COR-L47 (cell line): ENCODE data around the gene LINGO4.

ENCODE experiments used
- DNase-seq: peaks from one replicate; lab custom pipeline; 2025; lab: John Stamatoyannopoulos, UW

The LINGO4 gene

DNA sequence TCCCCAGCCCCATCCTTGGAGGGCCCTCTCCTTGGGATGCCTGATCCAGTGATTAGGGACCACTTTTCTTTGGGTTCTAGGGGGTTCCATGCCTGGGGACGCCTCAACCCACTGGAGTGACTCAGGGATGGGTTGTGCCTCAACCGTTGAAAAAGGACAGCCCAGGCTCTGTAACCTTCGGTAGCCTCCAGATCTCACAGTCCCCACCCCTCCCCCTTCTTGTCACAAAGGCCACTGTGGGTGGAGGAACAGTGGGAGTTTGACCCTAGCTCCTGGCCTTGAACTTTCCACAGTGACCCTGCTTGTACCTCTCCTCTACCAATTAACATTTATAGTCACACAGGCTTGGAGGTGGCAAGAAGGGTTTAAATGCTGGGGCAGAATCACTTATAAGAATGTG is 29.0 kb upstream of the LINGO4 start:
- DNase-seq, result no peak

DNA sequence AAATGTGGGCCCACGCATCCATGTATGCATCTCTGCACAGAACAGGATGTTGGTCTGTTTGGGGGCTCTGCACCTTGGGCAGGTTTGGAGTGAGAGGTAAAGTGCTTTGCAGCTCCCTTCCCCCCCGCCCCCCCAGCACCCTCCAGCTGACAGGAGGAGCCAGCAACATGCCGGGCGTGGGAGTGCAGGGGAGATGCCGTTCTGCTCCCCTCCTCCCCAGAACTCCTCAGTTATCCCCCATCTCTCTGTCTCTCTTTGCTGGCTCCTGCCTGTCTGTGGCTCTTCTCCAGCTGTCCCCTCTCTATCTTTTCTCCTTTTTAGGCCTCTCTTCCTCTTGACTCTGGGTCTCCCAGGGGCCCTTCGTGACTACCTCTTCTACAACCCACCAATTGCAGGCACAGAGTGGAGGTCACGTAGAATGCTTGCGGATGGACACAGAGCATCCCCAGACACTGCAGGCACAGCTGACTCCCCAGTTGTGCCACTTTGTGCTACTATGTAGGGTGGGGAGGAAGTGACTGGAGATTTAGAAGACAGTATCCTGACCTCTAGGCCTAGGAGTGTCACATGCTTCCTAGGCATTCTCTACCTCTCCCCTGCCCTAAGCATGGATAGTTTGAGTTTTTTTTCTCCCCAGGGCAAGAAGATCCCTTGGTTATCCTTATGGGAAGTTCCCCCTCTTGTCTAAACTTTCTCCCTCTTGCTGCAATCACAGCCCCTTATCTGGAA is 28.1 kb upstream of the LINGO4 start:
- DNase-seq, result no peak

DNA sequence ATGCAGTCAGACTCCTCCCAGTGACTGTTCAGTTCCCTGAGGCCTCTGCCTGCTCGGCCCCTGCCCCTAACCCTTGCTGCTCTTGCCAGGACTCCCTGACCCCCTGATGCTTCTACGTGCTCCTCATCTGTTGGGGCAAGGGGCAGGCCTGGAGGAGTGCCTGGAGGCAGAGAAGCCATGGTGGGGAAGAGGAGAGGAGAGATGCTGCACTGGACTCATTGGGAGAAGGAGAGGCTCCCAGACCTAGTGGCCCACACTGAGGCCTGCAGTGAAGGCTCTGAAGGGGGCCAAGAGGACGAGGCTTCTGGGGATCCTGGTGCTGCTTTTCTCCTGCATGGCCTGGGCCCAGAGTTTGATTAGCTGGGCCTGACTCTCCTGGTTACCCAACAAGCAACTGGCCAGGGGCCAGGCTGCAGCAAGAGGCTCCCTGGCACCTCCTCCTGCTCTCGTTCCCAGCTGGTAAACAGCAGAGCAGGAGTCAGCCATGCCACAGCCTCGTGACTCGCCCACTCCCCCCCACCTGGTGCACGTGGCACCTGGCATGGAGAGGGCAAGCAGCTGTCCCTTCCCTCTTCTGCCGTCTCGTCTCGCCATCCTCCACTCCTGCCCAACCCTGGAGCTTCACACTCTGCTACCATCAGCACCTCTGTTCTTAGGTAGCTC is 27.2 kb upstream of the LINGO4 start:
- DNase-seq, result peak; percentile 80

DNA sequence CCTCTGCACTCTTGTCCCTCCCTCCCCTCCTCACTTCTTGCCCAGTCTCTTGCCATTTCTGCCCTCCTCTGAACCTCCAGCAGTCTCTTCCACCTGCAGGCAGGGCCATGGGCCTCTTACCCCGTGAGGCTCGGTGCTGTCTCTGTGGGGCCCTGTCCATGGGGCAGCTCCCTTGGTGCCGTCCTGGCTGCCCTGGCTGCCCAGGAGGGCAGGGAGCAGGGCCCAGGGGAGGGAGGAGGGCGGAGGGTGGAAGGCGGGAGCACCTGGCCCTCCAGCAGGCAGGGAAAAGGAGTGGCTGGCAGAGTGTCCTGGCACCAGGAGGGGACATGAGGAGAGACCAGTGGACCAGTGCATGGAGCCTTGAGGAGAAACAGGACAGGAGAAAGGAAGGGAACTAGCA is 26.4 kb upstream of the LINGO4 start, which contains the start of gene RORC:
RORC (minus strand) TSS at position 198 of the 400 bp plus-strand sequence; CDS start at position 160, 38 bp downstream.
- no peak for DNase-seq

DNA sequence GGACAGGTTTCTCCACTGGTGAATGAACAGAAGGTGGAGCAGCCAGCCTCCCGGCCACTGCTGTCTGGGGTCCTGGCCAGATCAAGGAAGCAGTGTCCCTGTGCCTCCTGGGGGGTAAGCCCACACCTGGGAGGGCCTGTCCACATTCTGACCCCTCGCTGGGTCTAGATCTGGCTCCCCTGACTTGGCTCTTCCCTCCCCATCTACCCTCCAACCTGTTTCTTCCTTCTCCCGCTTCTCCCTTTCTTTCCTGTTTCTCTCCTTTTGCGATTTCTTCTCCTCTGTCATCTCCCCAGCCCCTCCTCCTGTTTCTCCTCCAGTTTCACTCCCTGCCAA is 26.0 kb upstream of the LINGO4 start:
- no peak for DNase-seq

DNA sequence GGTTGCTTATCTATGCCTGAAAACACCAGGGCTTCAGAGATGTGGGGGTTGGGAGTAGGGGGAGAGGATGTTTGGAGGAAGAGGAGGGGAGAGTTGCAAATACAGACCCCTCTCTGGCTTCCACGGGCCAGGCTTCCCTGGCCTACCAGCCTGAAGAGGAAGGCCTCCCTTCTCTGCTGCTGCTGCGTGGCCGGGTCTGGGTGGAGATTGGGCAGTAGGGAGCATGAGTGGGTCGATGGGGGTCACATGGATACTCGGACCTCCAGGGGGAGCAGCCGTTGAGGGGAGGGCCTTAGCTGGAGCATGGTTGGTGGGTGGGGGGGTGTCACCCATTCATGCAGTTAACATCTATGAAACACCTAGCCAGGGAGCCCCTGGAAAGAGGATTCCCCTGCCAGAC is 24.8 kb upstream of the LINGO4 start:
- no peak for DNase-seq

DNA sequence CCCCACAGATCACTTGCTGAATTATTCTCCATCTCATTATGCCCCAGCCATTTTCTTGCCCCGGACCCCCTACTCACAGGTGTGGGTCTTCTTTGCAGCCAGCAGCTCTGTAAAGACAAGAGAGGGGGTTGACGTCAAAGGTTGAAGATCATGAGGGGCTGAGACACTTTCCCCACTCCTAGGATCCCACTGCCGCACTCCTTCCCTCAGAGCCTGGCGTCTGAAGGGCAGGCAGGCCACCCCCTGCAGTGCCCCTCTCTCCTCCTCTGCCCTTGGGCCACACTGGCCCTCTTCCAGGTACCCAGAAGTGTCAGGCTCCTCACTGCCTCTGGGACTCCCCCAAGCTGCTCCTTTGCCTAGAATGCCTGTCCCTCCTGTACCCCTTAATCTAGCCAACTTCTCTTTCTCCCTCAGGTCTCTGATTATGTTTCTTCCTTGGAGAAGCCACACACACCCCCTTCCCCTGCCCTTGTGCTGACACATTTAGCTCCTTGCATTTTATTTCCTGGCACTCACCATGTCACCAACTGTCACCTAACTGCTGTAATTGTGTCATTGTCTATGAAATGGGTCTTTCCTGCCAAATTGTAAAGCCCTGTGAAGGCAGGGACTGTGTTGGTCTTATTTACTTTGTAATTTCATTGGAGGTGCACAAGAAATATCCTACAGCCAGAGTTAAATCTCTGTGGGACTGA is 24.3 kb upstream of the LINGO4 start:
- no peak for DNase-seq

DNA sequence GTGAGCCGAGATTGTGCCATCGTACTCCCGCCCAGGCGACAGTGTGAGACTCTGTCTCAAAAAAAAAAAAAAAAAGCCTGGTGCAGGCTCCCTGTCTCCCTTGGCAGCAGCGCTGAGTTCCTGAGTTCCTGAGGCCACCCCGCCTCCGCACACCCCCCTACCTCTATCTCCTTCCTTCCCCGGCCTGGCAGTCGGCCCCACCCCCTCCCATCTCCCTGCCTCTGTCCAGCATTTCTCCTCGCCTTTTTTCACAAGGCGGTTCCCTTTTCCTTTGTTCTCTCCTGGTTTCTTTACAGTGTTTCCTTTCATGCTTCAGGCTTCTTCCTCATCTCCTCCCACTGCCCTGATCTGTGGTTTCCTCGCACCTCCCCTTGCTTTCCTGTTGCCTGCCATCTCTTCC is 23.7 kb upstream of the LINGO4 start:
- no peak for DNase-seq

DNA sequence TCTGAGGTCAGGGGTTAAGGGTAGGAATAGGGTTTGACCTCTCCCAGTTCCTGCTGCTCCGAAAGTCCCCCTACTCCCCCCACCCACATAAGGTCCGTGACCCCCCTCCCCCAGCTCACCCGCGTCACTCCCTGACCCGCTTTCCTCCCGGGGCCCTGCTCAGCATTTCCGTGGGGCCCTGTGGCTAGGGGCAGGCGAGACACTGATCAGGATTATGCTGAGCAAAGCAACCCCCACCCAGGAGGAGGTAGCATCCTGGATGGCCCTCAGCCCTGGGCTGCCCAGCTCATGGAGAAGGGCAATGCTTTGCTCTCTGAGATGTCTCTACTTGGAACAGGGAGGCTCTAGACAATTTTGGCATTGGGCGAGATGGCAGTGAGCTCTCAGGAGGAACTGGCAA is 22.6 kb upstream of the LINGO4 start:
- DNase-seq, result no peak

DNA sequence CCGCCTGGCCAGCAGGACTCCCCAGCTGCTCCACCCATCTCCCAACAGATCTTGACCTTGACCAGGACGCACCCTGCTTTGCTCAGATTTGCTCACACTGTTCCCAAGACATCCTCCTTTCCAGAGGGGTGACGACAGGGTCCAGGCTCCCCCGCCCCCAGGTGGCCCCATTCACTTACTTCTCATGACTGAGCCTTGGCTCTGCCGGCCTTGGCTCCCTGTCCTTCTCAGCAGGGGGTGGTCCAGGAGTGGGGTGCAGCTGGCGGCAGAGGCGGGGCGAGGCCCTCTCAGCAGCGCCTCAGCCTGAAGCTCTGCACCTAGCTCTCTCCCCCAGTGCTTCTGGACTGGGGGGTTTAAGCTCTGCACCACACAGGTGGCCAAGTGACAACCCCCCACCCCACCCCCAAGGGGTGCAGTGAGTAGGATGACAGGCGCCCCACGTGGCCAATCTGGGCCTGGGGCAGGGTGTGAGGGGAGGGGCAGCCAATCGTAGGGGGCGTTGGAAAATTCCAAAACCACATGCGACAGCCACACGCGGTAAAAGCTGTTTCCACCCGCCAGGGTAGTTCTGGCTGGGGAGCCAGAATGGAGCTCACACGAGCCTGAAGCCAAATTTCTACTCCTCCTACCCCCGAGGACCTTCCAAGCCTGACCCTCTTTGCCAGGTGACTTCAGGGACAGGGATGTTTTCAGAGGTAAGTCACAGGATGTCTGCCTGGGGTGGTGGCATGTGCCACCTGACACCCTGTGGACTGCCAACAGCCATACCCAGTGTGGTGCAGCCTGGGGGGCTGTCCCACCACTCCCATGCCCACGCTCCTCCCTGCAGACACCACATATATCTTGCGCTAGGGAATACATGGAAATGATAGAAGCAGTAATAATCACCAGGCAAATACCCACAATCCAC is 20.8 kb upstream of the LINGO4 start:
- DNase-seq, result no peak

DNA sequence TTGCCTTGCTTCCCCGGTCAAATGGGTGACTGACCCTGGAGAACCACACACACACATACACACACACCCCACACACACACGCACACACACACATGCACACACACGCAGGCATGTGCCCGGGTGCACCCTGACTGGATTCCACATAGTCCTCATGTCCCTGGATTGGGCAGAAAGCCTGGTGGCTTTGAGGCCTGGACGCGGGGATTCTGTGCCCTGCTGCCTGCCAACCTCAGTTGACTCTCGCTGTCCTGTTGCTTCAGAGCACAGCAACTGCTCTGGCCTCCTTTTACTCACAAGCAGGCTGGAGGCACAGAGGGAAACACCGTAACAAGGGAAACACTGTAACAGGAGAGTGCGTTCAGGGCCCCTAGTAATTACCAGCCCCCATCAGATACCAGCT is 20.0 kb upstream of the LINGO4 start:
- no peak for DNase-seq

DNA sequence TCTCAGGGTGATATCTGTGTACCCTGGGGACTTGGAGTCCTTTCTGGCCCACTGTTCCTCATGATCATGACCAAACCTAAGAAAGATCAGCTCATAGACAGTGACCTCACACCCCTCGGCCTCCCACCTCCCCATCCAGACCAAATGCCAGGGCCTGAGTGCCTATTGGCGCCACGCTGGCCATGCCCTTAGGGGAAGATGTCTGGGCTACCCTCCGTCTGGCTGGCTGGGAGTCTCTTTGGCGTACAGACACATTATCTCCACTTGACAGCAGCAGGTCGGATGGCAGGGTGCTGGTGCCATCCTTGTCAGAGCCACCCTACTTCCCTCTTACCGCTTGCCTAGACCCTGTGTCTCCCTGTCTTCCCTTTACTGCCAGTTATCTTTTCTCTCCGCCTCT is 18.0 kb upstream of the LINGO4 start:
- no peak for DNase-seq

DNA sequence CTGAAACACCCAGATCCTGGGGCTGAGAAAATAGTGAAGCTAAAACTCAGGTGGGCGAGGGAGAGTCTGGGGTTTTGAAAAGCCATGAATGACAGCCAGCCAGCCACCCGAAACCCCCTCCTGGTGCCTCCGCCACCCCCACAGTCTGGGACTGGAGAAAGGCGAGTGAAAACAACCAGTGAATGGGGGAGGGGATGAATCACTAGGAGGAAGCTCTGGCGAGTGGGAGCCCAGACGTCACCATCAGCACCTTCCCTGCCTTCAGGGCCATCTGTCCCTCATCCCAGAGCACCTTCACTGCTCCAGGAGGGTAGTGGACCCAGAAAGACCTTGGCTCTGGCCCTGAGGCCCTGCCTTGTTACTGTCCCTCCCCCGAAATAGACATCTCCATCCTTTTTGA is 17.2 kb upstream of the LINGO4 start:
- DNase-seq, result no peak

DNA sequence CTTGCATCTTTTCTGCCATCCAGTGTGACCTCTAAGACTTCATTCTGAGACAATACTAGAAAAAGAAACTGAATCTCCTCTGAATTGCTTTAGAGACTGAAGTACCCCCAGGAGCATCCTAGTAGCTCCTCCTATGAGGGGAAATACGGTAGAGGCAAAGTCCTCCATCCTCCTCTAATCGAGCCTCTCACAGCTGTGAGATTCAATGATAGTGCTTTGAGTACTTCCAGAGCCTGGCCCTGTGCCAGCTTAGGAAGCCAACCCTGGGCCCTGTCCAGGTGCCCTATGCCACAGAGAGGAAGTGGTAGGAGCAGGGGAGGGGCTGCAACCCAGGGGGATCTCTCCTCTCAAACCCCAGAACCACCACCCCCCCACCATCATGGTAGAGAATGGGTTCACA is 15.7 kb upstream of the LINGO4 start:
- no peak for DNase-seq

DNA sequence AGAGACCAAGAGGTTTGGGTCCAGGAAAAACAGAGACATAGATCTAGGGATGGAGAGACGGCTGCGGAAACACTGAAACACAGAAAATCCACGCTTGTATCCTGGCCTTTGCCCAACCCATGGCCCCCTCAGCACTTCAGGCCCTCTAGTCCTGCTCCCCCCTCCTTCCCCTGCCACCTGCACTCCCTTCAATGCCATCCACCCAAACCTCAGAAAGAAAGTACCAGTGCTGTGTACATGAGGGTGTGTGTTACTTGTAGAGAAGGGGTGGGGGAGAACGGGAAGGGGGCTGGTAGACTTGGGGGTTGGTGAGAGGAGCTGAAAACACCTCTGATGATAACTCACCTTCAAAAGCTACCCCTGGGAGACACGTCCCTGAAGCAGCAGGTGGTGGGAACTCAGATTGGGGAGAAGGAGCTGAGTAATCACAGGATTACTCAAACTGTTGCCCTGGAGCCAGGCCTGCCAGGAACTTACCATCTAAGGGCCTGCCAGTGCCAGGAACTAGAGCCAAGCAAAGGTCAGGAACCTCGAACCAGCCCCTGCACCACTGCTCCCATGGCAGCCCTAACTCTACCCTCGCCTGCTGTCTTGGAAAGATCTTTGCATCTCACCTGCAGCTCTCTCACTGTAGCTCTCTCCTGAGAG is 14.9 kb upstream of the LINGO4 start:
- no peak for DNase-seq

DNA sequence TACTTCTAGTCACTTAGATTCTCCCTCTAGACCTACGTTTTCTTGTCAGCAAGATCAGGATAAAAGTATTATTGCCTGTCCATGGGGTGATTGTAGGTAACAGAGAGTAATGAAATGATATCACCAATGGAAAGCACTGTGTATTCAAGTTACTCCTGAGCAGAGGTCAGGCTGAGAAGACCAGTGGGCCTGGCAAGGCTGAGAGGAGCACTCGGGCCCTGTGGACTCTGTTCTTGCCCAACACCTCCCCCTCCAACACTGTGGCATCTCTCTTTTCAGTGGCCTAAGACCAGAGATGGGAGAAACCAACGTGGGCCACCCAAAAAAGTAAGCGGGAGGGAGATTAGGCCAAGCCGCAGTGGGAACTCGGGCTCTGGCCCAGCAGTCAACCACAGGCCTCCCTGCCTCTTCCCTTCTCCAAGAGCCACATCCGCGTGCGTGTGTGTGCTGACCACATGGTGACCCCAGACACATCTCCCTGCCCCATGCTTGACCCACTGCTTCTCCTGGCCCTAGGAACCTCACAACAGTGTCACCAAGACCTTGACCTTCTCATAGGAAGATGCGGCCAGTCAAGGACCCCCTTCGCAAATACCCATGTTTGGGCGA is 14.1 kb upstream of the LINGO4 start:
- DNase-seq, result no peak

DNA sequence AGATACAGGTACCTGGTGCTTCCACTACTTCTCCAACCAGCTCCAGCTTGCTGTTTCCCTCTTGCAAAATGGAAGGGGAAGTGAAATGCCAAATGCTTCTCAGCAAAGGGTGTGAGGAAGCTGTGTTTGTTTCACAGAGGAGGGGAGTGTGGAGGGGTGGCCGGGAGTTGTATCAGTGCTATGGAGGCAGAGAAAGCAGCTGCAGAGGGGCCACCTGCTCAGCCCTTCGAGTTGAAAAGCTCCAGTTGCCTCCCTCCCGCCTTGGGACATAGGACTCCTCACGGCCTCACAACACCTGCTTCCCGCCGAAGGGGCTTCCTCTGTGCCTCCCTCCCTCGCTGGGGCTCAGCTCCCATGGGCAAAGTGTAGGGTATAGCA is 12.1 kb upstream of the LINGO4 start:
- DNase-seq, result no peak

DNA sequence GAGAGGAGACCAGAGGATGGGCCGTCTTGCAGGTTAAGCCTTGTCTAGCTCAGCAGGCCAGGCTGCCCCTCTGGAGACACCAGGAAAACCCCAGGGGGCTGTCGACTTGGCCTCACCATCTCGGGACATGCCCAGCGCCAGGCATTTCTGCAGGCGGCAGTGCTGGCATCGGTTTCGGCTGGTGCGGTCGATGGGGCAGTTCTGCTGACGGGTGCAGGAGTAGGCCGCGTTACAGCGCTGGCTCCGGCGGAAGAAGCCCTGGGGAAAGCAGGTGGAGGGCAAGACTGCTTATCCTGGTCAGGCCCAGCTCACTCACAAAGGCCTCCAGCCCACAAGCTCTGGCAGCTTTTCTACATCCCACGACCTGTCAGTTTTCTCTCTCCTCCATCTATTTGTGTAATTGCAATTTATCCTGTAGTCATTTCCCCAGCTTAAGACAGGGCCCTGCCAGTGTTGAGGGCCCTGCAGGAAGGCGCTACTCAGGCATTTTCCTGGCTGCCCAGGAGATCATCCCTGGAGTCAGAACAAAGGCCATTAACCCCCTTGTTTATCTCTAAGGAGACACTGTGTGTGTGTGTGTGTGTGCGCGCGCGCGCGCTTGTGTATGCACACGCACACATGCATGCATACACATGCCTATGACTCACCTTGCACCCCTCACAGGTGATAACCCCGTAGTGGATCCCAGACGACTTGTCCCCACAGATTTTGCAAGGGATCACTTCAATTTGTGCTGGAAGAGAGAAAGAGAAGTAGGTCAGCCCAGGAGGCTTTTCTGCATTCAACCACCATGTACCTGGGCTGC is 11.5 kb upstream of the LINGO4 start:
- no peak for DNase-seq

DNA sequence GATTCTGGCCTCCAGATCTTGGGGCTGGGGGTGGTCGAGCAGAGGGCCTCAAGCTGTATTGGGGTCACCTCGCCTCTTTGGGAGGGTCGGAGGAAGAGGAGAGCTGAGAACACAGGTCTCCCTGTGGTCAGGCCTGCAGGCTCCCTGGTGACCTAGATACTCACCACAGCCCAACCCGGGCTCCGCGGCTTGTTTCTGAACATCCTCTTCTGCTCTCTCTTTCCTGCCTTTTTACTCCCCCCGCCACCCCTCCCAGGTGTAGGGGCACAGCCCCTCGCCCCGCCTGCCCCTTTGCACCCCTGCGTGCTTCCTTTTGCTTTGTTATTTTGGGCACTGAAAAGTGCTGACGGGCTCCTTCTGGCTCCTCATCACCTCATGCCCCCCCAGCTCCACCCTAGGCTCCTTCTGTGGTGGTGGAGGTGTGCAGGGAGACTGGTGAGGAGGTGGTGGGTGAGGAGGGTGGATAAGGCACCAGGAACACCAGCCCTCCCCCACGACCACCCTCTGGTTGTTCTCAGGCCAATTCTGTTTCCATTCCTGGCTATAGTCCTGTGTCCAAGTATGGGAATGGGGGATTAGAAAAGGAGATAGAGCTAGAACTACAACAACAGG is 10.6 kb upstream of the LINGO4 start:
- no peak for DNase-seq

DNA sequence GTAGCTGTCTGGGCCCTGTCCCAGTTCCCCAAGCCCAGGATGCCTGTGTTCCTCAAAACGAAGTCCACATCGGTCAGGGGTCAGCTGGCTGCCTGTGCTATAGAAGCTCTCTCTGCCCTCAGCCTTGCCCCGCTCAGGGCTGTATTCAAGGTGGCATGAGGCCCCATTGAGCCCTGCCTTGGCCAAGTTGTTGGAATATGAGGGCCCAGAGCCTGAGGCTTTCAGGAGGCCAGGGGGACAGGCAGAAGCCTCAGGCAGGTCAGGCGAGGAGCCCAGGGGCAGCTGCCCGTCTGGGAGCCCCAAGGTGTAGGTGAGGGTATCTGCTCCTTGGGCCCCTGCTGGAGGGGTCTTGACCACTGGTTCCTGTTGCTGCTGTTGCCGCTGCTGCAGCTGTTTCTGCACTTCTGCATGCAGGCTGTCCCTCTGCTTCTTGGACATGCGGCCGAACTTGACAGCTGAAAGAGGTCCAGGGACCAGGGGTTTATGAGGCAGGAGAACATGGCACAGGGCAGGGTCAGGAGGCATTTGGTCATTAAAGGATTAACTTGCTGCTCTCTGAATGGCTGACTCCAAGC is 9.8 kb upstream of the LINGO4 start:
- no peak for DNase-seq
